ENCODE measurements around the gene JUND. TPM values are rescaled to one million over a fixed set of nuclear protein-coding genes. Genes with fewer than 3 reads are reported as not detected.

JUND gene
- total and polyA plus RNA-seq, 2 of the 4 experiments (the other 2 are of a cell fraction): 14.2 to 77.2 TPM

- TF ChIP-seq RFX5 (IDR thresholded peaks at IDR 0.05; ENCODE audit: low read depth, low read length) (no peak), NFE2L2 (IDR thresholded peaks at IDR 0.05; ENCODE audit: low read depth, low read length) (no peak), BHLHE40 (IDR thresholded peaks at IDR 0.05; ENCODE audit: low read depth, low read length) (no peak), USF2 (IDR thresholded peaks at IDR 0.05; ENCODE audit: low read depth, low read length) (no peak)
Observed at GRCh38 chr19:18320865-18321733, 39.7 kb upstream of the JUND start (continued).
